H9 (cell line): ENCODE measurements around the gene ANO2. TPM values are rescaled to one million over a fixed set of nuclear protein-coding genes. Genes with fewer than 3 reads are reported as not detected.

Source experiments
- DNase-seq: peaks from one replicate; pipeline ENCODE4 v3.0.0-alpha.2; 2017
- H2AFZ ChIP-seq: one replicate; pipeline ENCODE4 v1.6.1; 2013; ENCODE audit warnings: mild to moderate bottlenecking, low read length, control low read depth, moderate library complexity
- H2AK5ac ChIP-seq: 2 replicates; pipeline ENCODE4 v1.6.1; 2013; ENCODE audit warnings: low read length, control low read depth, mixed read lengths; ENCODE audit not compliant: insufficient read length
- H2BK120ac ChIP-seq: one replicate; pipeline ENCODE4 v1.6.1; 2013; ENCODE audit warnings: low read depth, mild to moderate bottlenecking, low read length, control low read depth, inconsistent platforms; ENCODE audit not compliant: poor library complexity, severe bottlenecking
- H2BK12ac ChIP-seq: 2 replicates; pipeline ENCODE4 v1.6.1; 2013; ENCODE audit warnings: low read length, control low read depth, mixed read lengths, low read depth; ENCODE audit not compliant: insufficient read length
- H2BK15ac ChIP-seq: 2 replicates; pipeline ENCODE4 v1.6.1; 2013; ENCODE audit warnings: low read depth, low read length, control low read depth
- H2BK20ac ChIP-seq: one replicate; pipeline ENCODE4 v1.6.1; 2013; ENCODE audit warnings: low read depth, mild to moderate bottlenecking, low read length, control low read depth, inconsistent platforms; ENCODE audit not compliant: poor library complexity, severe bottlenecking
- H2BK5ac ChIP-seq: 2 replicates; pipeline ENCODE4 v1.6.1; 2013; ENCODE audit warnings: low read length, control low read depth, mixed read lengths; ENCODE audit not compliant: insufficient read length
- H3K14ac ChIP-seq: 2 replicates; pipeline ENCODE4 v1.6.1; 2013; ENCODE audit warnings: low read length, control low read depth; ENCODE audit not compliant: insufficient read depth
- H3K18ac ChIP-seq: 2 replicates; pipeline ENCODE4 v1.6.1; 2013; ENCODE audit warnings: low read depth, mild to moderate bottlenecking, mixed read lengths, low read length, control low read depth; ENCODE audit not compliant: insufficient read length
- H3K23ac ChIP-seq: 2 replicates; pipeline ENCODE4 v1.6.1; 2013; ENCODE audit warnings: low read length, control low read depth, mixed read lengths, low read depth; ENCODE audit not compliant: insufficient read length
- H3K23me2 ChIP-seq: 2 replicates; pipeline ENCODE4 v1.6.1; 2013; ENCODE audit warnings: low read depth, mild to moderate bottlenecking, mixed read lengths, low read length, control low read depth; ENCODE audit not compliant: insufficient read length, poor library complexity, severe bottlenecking
- H3K27ac ChIP-seq: 2 replicates; pipeline ENCODE4 v1.5.1; 2013; ENCODE audit warnings: low read length, control low read depth, mixed read lengths, low read depth; ENCODE audit not compliant: insufficient read length
- H3K27me3 ChIP-seq: 2 replicates; pipeline ENCODE4 v1.6.1; 2013; ENCODE audit warnings: low read length, control low read depth, inconsistent platforms; ENCODE audit not compliant: insufficient read depth
- H3K4ac ChIP-seq: 2 replicates; pipeline ENCODE4 v1.6.1; 2013; ENCODE audit warnings: low read depth, mild to moderate bottlenecking, control low read depth, inconsistent platforms, low read length, moderate library complexity
- H3K4me1 ChIP-seq: 2 replicates; pipeline ENCODE4 v1.6.1; 2013; ENCODE audit warnings: low read length, control low read depth, inconsistent platforms; ENCODE audit not compliant: insufficient read depth
- H3K4me2 ChIP-seq: 2 replicates; pipeline ENCODE4 v1.6.1; 2013; ENCODE audit warnings: low read length, control low read depth, mixed read lengths; ENCODE audit not compliant: insufficient read length, insufficient read depth
- H3K56ac ChIP-seq: 2 replicates; pipeline ENCODE4 v1.6.1; 2013; ENCODE audit warnings: low read depth, mild to moderate bottlenecking, mixed read lengths, low read length, control low read depth; ENCODE audit not compliant: insufficient read length
- H3K79me1 ChIP-seq: 2 replicates; pipeline ENCODE4 v1.6.1; 2013; ENCODE audit warnings: low read depth, mild to moderate bottlenecking, moderate library complexity, low read length, control low read depth, inconsistent platforms; ENCODE audit not compliant: insufficient read depth, poor library complexity, severe bottlenecking
- H3K79me2 ChIP-seq: 2 replicates; pipeline ENCODE4 v1.6.1; 2013; ENCODE audit warnings: low read length, control low read depth, inconsistent platforms; ENCODE audit not compliant: insufficient read depth
- H3K9ac ChIP-seq: 2 replicates; pipeline ENCODE4 v1.6.1; 2013; ENCODE audit warnings: low read length, control low read depth, mixed read lengths; ENCODE audit not compliant: insufficient read length; ENCODE audit errors: extremely low read depth
- H3K9me3 ChIP-seq: one replicate; pipeline ENCODE4 v1.6.1; 2013; ENCODE audit warnings: low read depth, low read length, inconsistent platforms; ENCODE audit not compliant: control insufficient read depth
- H3T11ph ChIP-seq: one replicate; pipeline ENCODE4 v1.6.1; 2013; ENCODE audit warnings: mild to moderate bottlenecking, low read length, control low read depth, inconsistent platforms
- H4K20me1 ChIP-seq: one replicate; pipeline ENCODE4 v1.6.1; 2013; ENCODE audit not compliant: control insufficient read depth, insufficient read length, insufficient read depth
- H4K5ac ChIP-seq: 2 replicates; pipeline ENCODE4 v1.6.1; 2013; ENCODE audit warnings: low read depth, mild to moderate bottlenecking, mixed read lengths, low read length, control low read depth; ENCODE audit not compliant: insufficient read length
- H4K8ac ChIP-seq: replicated peaks from 2 replicates; pipeline ENCODE4 v1.6.1; 2013; ENCODE audit warnings: low read length, control low read depth, mixed read lengths, low read depth; ENCODE audit not compliant: insufficient read length
- H4K91ac ChIP-seq: 2 replicates; pipeline ENCODE4 v1.6.1; 2013; ENCODE audit warnings: low read depth, mild to moderate bottlenecking, moderate library complexity, mixed read lengths, low read length, control low read depth; ENCODE audit not compliant: insufficient read length
- H3K27ac Mint-ChIP-seq, 3 experiments: 2 replicates in 2 of 3; 3 replicates in 1 of 3; pipeline ENCODE4 v1.8.0; 2020 to 2021; ENCODE audit warnings: mixed read lengths in 3 of 3, mild to moderate bottlenecking in 1 of 3, moderate library complexity in 1 of 3
- H3K27me3 Mint-ChIP-seq: 2 replicates; pipeline ENCODE4 v1.8.0; 2021; ENCODE audit warnings: low read depth, mild to moderate bottlenecking, moderate library complexity, mixed read lengths
- H3K36me3 Mint-ChIP-seq, 3 experiments: 2 replicates in 2 of 3; 3 replicates in 1 of 3; pipeline ENCODE4 v1.8.0; 2020 to 2021; ENCODE audit warnings: low read depth in 3 of 3, mixed read lengths in 3 of 3; ENCODE audit not compliant: insufficient read depth in 1 of 3
- H3K4me1 Mint-ChIP-seq, 2 experiments: 2 replicates each; pipeline ENCODE4 v1.8.0; 2020; ENCODE audit warnings: mixed read lengths in 2 of 2
- H3K4me3 Mint-ChIP-seq, 2 experiments: 2 replicates in 1 of 2; 3 replicates in 1 of 2; pipeline ENCODE4 v1.8.0; 2020 to 2021; ENCODE audit warnings: mild to moderate bottlenecking in 2 of 2, mixed read lengths in 2 of 2, moderate library complexity in 1 of 2
- H3K9me3 Mint-ChIP-seq, 2 experiments: 2 replicates in 1 of 2; 3 replicates in 1 of 2; pipeline ENCODE4 v1.8.0; 2020; ENCODE audit warnings: mild to moderate bottlenecking in 2 of 2, mixed read lengths in 2 of 2, moderate library complexity in 1 of 2
- CTCF ChIP-seq: fragments of 200-600 bp; sonication (generic); conservative IDR thresholded peaks from 3 replicates; pipeline ENCODE4 v1.8.0; 2021; ENCODE audit warnings: antibody characterized with exemption, mild to moderate bottlenecking
- WGBS: extraction: QIAGEN DNeasy Blood & Tissue Kit; methylation state at CpG from one replicate; pipeline ENCODE4 v1.1.7; 2013; ENCODE audit warnings: missing lambda C conversion rate, low lambda C conversion rate, mixed read lengths; ENCODE audit not compliant: insufficient read length; ENCODE audit errors: extremely low coverage; 5-methylcytosine and 5-hydroxymethylcytosine counted together
- total RNA-seq: library from RNA; stranded (reverse); gene quantifications from 2 replicates; pipeline ENCODE4 v1.2.1, GENCODE V29; 2021

The ANO2 gene
- total RNA-seq, 1 experiment from 2014 or later = 3.8 TPM

- H2BK12ac ChIP-seq = no peak overlapping the region
- no peak overlapping the region for H3K23ac ChIP-seq
- no peak overlapping the region for H2BK20ac ChIP-seq
- H4K5ac ChIP-seq = no peak overlapping the region
- no peaks in the 10 kb centered on the region for H3K79me1 ChIP-seq
- no peaks in the 10 kb centered on the region for H3K79me2 ChIP-seq
- DNase-seq = no peak
- no peak overlapping the region for H3K14ac ChIP-seq
- no CpG with 5 or more reads among the region's 1 CpG for WGBS
- H3K27ac ChIP-seq = no peak overlapping the region
- H3K4me1 ChIP-seq = 0 out of 2 replicates have a peak, but pooled peaks cover 4% of the 10 kb centered on the region
- no peak overlapping the region for H3T11ph ChIP-seq
- no peaks in the 10 kb centered on the region for H3K9me3 Mint-ChIP-seq
- no peak for TF ChIP-seq CTCF
- H3K9me3 ChIP-seq = no peaks in the 10 kb centered on the region
- H2BK120ac ChIP-seq = no peak overlapping the region
- no peak overlapping the region for H4K8ac ChIP-seq
- no peaks in the 10 kb centered on the region for H3K27me3 ChIP-seq
- H3K4ac ChIP-seq = no peak overlapping the region
- no peaks in the 10 kb centered on the region for H4K20me1 ChIP-seq
- no peak overlapping the region for H3K56ac ChIP-seq
- H2AK5ac ChIP-seq = no peak overlapping the region
- peaks cover 8% of the 10 kb centered on the region for H3K27me3 Mint-ChIP-seq
- no peak overlapping the region for H2BK5ac ChIP-seq
- no peak overlapping the region for H3K9ac ChIP-seq
- no peak overlapping the region for H3K27ac Mint-ChIP-seq
- H3K4me2 ChIP-seq = no peak overlapping the region
- no peaks in the 10 kb centered on the region for H3K36me3 Mint-ChIP-seq
- H2BK15ac ChIP-seq = no peak overlapping the region
- no peak overlapping the region for H3K18ac ChIP-seq
- peaks cover 17 to 22% of the 10 kb centered on the region in 2 experiments for H3K4me1 Mint-ChIP-seq
- H3K23me2 ChIP-seq = no peaks in the 10 kb centered on the region
- H3K4me3 Mint-ChIP-seq = no peak overlapping the region
- no peak overlapping the region for H2AFZ ChIP-seq
- no peak overlapping the region for H4K91ac ChIP-seq
Observed at GRCh38 chr12:5881101-5881606, 63.9 kb downstream of the ANO2 start.
